MM.1S (cell line): Measurements from ENCODE around the gene FARP1.

Experiments used
- DNase-seq: peaks from one replicate; pipeline ENCODE4 v3.0.0-alpha.2; 2015
- H2AFZ ChIP-seq: fragments of 300-600 bp; sonication (generic); 2 replicates; pipeline ENCODE4 v1.6.0; 2016; ENCODE audit warnings: antibody characterized with exemption, low read length
- H3F3A ChIP-seq: fragments of 300-600 bp; sonication (generic); 2 replicates; pipeline ENCODE4 v1.6.1; 2016; ENCODE audit warnings: mild to moderate bottlenecking, antibody characterized with exemption, low read length, moderate library complexity, mixed read lengths; ENCODE audit not compliant: insufficient read depth
- H3K27ac ChIP-seq: fragments of 300-600 bp; sonication (generic); 2 replicates; pipeline ENCODE4 v1.5.1; 2016; ENCODE audit warnings: mild to moderate bottlenecking, low read length
- H3K27me3 ChIP-seq: fragments of 300-600 bp; sonication (generic); replicated peaks from 2 replicates; pipeline ENCODE4 v1.6.0; 2016; ENCODE audit warnings: low read length; ENCODE audit not compliant: insufficient read depth
- H3K36me3 ChIP-seq: fragments of 300-600 bp; sonication (generic); replicated peaks from 2 replicates; pipeline ENCODE4 v1.6.1; 2016; ENCODE audit warnings: mild to moderate bottlenecking, low read length, mixed read lengths; ENCODE audit not compliant: insufficient read depth
- H3K4me1 ChIP-seq: fragments of 300-600 bp; sonication (generic); 2 replicates; pipeline ENCODE4 v1.6.1; 2016; ENCODE audit warnings: low read length, mixed read lengths
- H3K4me2 ChIP-seq: fragments of 300-600 bp; sonication (generic); 2 replicates; pipeline ENCODE4 v1.6.0; 2016; ENCODE audit warnings: low read depth, low read length
- H3K4me3 ChIP-seq: fragments of 300-600 bp; sonication (generic); 2 replicates; pipeline ENCODE4 v1.5.1; 2016; ENCODE audit warnings: low read length, mixed read lengths
- H3K79me2 ChIP-seq: fragments of 300-600 bp; sonication (generic); 2 replicates; pipeline ENCODE4 v1.6.1; 2016; ENCODE audit warnings: mixed run types, low read length, mixed read lengths
- H3K9ac ChIP-seq: fragments of 300-600 bp; sonication (generic); 2 replicates; pipeline ENCODE4 v1.6.1; 2016; ENCODE audit warnings: low read length, mixed read lengths
- H3K9me2 ChIP-seq: fragments of 300-600 bp; sonication (generic); replicated peaks from 2 replicates; pipeline ENCODE4 v1.6.1; 2016; ENCODE audit warnings: mild to moderate bottlenecking, low read length, mixed read lengths; ENCODE audit not compliant: insufficient read depth
- H3K9me3 ChIP-seq: fragments of 300-600 bp; sonication (generic); replicated peaks from 2 replicates; pipeline ENCODE4 v1.6.1; 2016; ENCODE audit warnings: mild to moderate bottlenecking, low read length, mixed read lengths; ENCODE audit not compliant: insufficient read depth
- H4K20me1 ChIP-seq: fragments of 300-600 bp; sonication (generic); 2 replicates; pipeline ENCODE4 v1.6.1; 2016; ENCODE audit warnings: mild to moderate bottlenecking, low read length, moderate library complexity, mixed read lengths; ENCODE audit not compliant: insufficient read depth
- CTCF ChIP-seq: fragments of 300-600 bp; sonication (generic); IDR thresholded peaks from 2 replicates; pipeline ENCODE4 v1.5.1; 2016; ENCODE audit warnings: antibody characterized with exemption, low read length, mixed read lengths
- EZH2 ChIP-seq: fragments of 300-600 bp; sonication (generic); optimal IDR thresholded peaks from 2 replicates; pipeline ENCODE3; 2017; ENCODE audit warnings: low read depth, mild to moderate bottlenecking, antibody characterized with exemption, low read length, mixed read lengths
- EZH2phosphoT487 ChIP-seq: fragments of 300-600 bp; sonication (generic); IDR thresholded peaks from 2 replicates; pipeline ENCODE4 v1.6.1; 2018; ENCODE audit warnings: antibody characterized with exemption, low read length

The FARP1 gene

GRCh38 chr13:98118865-98119264 is 24.0 kb upstream of the FARP1 start:
- DNase-seq = no peak
- H3K9ac ChIP-seq = no peak overlapping the region
- no peak overlapping the region for H2AFZ ChIP-seq
- H3K27ac ChIP-seq = no peak overlapping the region
- no peaks in the 10 kb centered on the region for H3K36me3 ChIP-seq
- H3K27me3 ChIP-seq = no peaks in the 10 kb centered on the region
- H3K9me2 ChIP-seq = no peaks in the 10 kb centered on the region
- no peaks in the 10 kb centered on the region for H3F3A ChIP-seq
- H4K20me1 ChIP-seq = no peaks in the 10 kb centered on the region
- H3K4me3 ChIP-seq = no peak overlapping the region
- H3K79me2 ChIP-seq = no peaks in the 10 kb centered on the region
- H3K4me2 ChIP-seq = no peak overlapping the region
- no peaks in the 10 kb centered on the region for H3K9me3 ChIP-seq
- TF ChIP-seq CTCF (no peak), EZH2phosphoT487 (no peak), EZH2 (no peak)
- H3K4me1 ChIP-seq = no peaks in the 10 kb centered on the region

- no peaks in the 10 kb centered on the region for H4K20me1 ChIP-seq
- no peaks in the 10 kb centered on the region for H3K79me2 ChIP-seq
- no peak overlapping the region for H3K4me2 ChIP-seq
- no peaks in the 10 kb centered on the region for H3K27me3 ChIP-seq
- TF ChIP-seq EZH2phosphoT487 = no peak
- no peak for TF ChIP-seq CTCF
- TF ChIP-seq EZH2 = no peak
- H3K27ac ChIP-seq = no peak overlapping the region
- no peak overlapping the region for H2AFZ ChIP-seq
- H3K4me1 ChIP-seq = no peaks in the 10 kb centered on the region
- H3K9me2 ChIP-seq = no peaks in the 10 kb centered on the region
- H3K4me3 ChIP-seq = no peak overlapping the region
- no peaks in the 10 kb centered on the region for H3K36me3 ChIP-seq
- H3K9me3 ChIP-seq = no peaks in the 10 kb centered on the region
- DNase-seq = no peak
- no peaks in the 10 kb centered on the region for H3F3A ChIP-seq
- H3K9ac ChIP-seq = no peak overlapping the region
Measured at GRCh38 chr13:98123176-98123575, 19.7 kb upstream of the FARP1 start.

- no peak overlapping the region for H3K27ac ChIP-seq
- no peaks in the 10 kb centered on the region for H3K36me3 ChIP-seq
- no peaks in the 10 kb centered on the region for H3K4me1 ChIP-seq
- no peaks in the 10 kb centered on the region for H3K9me2 ChIP-seq
- TF ChIP-seq CTCF = no peak
- no peak for TF ChIP-seq EZH2
- TF ChIP-seq EZH2phosphoT487 = no peak
- no peaks in the 10 kb centered on the region for H3K27me3 ChIP-seq
- no peaks in the 10 kb centered on the region for H3K79me2 ChIP-seq
- no peak overlapping the region for H2AFZ ChIP-seq
- no peak overlapping the region for H3K4me2 ChIP-seq
- no peaks in the 10 kb centered on the region for H3F3A ChIP-seq
- no peaks in the 10 kb centered on the region for H4K20me1 ChIP-seq
- no peak overlapping the region for H3K9ac ChIP-seq
- no peak for DNase-seq
- no peaks in the 10 kb centered on the region for H3K9me3 ChIP-seq
- H3K4me3 ChIP-seq = no peak overlapping the region
Measured at GRCh38 chr13:98129059-98129746, 13.7 kb upstream of the FARP1 start.
